ENCODE data around the gene SCD5.

DNA sequence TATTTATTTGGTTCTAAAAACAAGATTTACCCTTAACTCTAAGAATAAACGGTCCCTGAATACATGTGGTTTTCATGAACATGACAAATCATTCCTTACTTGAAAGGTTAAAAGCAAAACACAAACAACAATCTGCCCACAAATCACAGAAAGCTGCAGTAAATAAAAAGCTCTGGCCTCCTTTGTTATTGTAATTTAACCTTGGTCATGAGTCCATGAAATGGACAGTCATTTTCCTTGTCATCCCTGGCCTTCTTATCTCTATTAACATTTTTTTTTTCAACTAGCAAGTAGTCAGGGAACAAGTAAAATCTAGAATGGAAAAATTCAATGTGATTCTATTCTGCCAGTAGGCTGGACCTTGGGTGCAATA lies 92.7 kb downstream of the SCD5 start:
- TF ChIP-seq, protein P1, sequence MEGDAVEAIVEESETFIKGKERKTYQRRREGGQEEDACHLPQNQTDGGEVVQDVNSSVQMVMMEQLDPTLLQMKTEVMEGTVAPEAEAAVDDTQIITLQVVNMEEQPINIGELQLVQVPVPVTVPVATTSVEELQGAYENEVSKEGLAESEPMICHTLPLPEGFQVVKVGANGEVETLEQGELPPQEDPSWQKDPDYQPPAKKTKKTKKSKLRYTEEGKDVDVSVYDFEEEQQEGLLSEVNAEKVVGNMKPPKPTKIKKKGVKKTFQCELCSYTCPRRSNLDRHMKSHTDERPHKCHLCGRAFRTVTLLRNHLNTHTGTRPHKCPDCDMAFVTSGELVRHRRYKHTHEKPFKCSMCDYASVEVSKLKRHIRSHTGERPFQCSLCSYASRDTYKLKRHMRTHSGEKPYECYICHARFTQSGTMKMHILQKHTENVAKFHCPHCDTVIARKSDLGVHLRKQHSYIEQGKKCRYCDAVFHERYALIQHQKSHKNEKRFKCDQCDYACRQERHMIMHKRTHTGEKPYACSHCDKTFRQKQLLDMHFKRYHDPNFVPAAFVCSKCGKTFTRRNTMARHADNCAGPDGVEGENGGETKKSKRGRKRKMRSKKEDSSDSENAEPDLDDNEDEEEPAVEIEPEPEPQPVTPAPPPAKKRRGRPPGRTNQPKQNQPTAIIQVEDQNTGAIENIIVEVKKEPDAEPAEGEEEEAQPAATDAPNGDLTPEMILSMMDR (IDR thresholded peaks at IDR 0.05) = no peak
- TF ChIP-seq POLR2A (IDR thresholded peaks at IDR 0.05) = no peak

All from Peyer's patch (tissue), 4 donors.